T-helper 1 cell treated with Interleukin-12 subunit alpha and Interleukin-12 subunit beta and Interleukin-4 antibody, amounts not matched to agents 30 μg/mL and 1 μg/mL, for 36 hours (primary cell): ENCODE data around the gene ANKFY1.
"Not testable (repeated sequence)": the region's sequence is repeated elsewhere in the genome, so short reads cannot be mapped to it uniquely, and the experiment has no call there.

ENCODE experiments used
- H3K27ac Mint-ChIP-seq: one replicate; pipeline ENCODE4 v1.8.0; 2021; ENCODE audit warnings: mild to moderate bottlenecking, mixed read lengths
- H3K27me3 Mint-ChIP-seq: one replicate; pipeline ENCODE4 v1.8.0; 2021; ENCODE audit warnings: low read depth, mixed read lengths
- H3K36me3 Mint-ChIP-seq: one replicate; pipeline ENCODE4 v1.8.0; 2021; ENCODE audit warnings: low read depth, mixed read lengths
- H3K4me1 Mint-ChIP-seq: one replicate; pipeline ENCODE4 v1.8.0; 2021; ENCODE audit warnings: low read depth, mixed read lengths
- H3K4me3 Mint-ChIP-seq: one replicate; pipeline ENCODE4 v1.8.0; 2021; ENCODE audit warnings: mild to moderate bottlenecking, moderate library complexity, mixed read lengths
- H3K9me3 Mint-ChIP-seq: one replicate; pipeline ENCODE4 v1.8.0; 2021; ENCODE audit warnings: mixed read lengths

ANKFY1 gene

DNA sequence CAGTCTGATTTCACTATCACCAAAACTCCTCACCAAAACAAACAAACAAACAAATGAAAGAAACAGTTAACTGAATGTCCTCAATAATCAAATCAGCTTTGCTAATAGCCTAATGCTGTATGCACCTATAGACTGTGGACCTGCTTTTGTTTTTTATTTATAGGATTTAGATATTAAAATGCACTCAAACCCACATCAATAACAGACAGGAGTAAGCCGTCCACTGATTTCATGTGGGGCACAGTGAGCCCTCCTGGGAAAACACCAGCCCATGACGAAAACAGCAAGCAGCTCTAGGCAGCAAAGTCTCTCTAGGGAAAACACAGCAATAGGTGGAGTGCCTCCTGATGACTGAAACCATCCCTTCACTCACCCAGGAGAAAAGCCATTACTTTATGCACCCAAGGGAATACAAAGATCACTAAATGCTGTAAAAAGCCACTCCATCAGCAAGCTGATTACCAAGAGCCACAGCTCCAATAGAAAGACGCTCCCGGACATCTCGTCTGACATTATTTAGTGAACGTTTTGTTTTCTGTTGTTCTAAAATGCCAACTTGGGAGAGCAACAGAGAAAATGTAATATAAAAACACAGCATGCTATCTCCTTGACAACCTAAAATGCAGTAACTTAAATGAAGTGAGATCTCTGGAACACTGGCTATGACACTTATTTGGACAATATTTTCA is 47.8 kb downstream of the ANKFY1 start:
- Mint-ChIP-seq H3K27ac (peak overlapping the region; percentile 60), H3K9me3 (no peaks in the 10 kb centered on the region), H3K36me3 (peaks cover 16% of the 10 kb centered on the region), H3K4me3 (no peak overlapping the region), H3K4me1 (peaks cover 18% of the 10 kb centered on the region), H3K27me3 (no peaks in the 10 kb centered on the region)

DNA sequence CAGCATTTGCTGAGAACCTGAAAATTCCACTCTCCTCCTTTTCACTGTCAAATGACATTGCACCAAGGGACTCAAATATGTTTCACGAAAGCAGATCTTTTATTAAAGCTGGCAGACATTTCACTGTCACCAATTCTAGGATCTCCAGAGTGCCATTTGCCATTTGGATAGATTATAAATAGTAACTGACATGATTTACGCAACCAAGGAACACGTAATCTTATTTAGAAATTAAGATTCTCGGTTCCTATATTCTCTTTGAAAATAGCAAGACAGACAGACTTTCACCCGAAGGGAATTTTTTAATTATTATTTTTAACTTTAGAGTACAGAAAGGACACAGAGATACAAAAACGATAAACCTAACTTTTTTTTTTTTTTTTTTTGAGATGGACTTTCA is 49.6 kb downstream of the ANKFY1 start:
- no peak overlapping the region for H3K27ac Mint-ChIP-seq
- peaks cover 18% of the 10 kb centered on the region for H3K4me1 Mint-ChIP-seq
- H3K27me3 Mint-ChIP-seq, result no peaks in the 10 kb centered on the region
- no peaks in the 10 kb centered on the region for H3K9me3 Mint-ChIP-seq
- peaks cover 19% of the 10 kb centered on the region for H3K36me3 Mint-ChIP-seq
- no peak overlapping the region for H3K4me3 Mint-ChIP-seq

DNA sequence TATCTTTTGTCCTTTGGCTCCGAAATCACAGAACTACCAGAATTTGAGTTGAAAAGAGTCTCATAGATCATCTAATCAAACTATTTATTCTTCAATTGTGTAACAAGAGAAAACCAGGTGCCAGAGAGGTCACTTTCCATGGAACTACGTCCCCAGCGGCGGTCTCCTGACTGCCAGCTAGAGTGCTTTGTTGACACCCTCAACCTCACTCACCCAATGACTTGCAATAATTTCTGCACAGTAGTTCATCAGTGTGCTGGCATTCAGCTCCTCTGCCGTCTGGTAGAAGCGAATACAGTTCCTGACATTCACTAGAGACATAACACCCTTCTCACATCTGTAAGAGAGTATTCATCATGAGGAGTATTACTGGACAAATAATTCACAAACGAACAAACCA is 54.2 kb downstream of the ANKFY1 start:
- Mint-ChIP-seq H3K36me3 (peaks cover 37% of the 10 kb centered on the region), H3K27me3 (no peaks in the 10 kb centered on the region), H3K27ac (no peak overlapping the region), H3K4me3 (no peak overlapping the region), H3K9me3 (no peaks in the 10 kb centered on the region), H3K4me1 (peaks cover 18% of the 10 kb centered on the region)

DNA sequence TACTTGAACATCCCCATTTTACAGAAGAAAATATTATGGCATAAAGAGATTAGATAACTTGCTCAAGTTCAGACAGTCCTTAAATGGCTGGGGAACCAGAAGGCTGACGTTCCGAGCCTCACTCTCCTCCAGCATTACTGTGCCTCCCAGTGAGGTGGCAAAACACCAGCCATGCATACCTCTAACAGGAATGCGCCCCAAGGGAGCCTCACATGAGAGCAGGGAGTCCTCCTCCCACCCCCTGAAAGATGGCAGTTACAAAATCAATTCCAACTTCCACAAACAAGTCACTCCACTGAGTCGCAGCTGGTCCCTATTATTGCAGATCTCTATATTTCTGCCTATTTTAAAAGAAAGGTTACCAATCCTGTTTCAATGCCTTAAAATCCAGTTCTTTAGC is 55.5 kb downstream of the ANKFY1 start:
- Mint-ChIP-seq H3K27me3 (no peaks in the 10 kb centered on the region), H3K4me3 (no peak overlapping the region), H3K4me1 (peaks cover 12% of the 10 kb centered on the region), H3K9me3 (no peaks in the 10 kb centered on the region), H3K27ac (no peak overlapping the region), H3K36me3 (peaks cover 36% of the 10 kb centered on the region)

DNA sequence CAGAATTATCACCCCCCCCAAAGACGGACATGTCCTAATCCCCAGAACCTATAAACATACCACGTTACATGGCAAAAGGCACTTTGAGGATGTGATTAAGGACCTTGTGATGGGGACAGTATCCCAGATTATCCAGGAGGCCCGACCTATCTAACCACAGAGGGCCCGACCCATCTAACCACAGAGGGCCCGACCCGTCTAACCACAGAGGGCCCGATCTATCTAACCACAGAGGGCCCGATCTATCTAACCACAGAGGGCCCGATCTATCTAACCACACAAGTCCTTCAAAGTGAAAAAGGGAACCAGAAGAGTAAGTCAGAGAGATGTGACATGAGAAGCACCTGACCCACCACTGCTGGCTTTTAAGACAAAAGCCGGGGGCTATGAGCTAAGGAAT is 56.8 kb downstream of the ANKFY1 start:
- no peak overlapping the region for H3K27ac Mint-ChIP-seq
- H3K4me3 Mint-ChIP-seq, result no peak overlapping the region
- H3K27me3 Mint-ChIP-seq, result no peaks in the 10 kb centered on the region

DNA sequence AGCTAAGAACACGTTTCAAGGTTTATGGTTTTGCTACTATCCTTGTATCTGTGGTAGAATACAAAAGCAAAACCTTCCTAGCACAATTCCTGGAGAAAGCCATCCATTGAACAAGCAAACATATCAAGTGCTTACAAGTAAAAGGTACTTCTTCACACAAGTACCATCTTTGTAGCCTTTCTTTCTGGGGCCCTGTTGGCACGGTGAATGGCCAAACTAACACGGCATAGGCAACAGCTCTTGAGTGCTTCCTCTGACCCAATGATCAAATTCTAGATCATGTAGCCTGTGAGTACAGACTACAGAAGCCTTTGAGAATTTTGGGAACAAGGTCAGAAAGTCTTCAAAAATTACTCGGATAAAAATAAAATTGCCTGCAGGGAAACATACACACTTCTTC is 57.9 kb downstream of the ANKFY1 start:
- Mint-ChIP-seq H3K27me3 (no peaks in the 10 kb centered on the region), H3K27ac (no peak overlapping the region), H3K36me3 (peaks cover 36% of the 10 kb centered on the region)

More for the DNA sequence above, 56.8 kb downstream of the ANKFY1 start:
- Mint-ChIP-seq H3K36me3 (peaks cover 36% of the 10 kb centered on the region), H3K9me3 (no peaks in the 10 kb centered on the region), H3K4me1 (peaks cover 12% of the 10 kb centered on the region)

DNA sequence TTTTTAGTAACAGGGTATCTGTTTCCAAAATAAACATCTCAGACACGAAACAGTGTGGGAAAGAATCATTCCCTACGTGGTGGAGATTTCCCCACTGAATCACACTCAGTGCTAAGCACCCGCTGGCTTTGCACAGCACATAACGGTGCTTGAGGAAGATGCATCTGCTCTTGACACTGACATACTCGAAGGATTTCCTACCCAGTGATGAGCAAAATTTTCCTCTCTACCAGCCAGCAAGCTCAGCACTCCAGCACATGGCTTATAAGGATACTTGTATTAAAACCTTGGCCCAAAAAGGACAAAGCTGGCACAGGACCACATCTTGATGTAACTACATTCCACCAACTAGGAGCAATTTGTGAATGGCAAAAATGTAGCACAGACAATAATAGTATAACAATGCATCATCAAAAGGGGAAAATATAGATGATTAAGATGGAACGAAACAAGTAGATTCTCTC is 59.0 kb downstream of the ANKFY1 start:
- H3K4me3 Mint-ChIP-seq, result no peak overlapping the region
- no peaks in the 10 kb centered on the region for H3K27me3 Mint-ChIP-seq
- H3K36me3 Mint-ChIP-seq, result peaks cover 33% of the 10 kb centered on the region
- H3K27ac Mint-ChIP-seq, result no peak overlapping the region
- H3K9me3 Mint-ChIP-seq, result no peaks in the 10 kb centered on the region
- peaks cover 11% of the 10 kb centered on the region for H3K4me1 Mint-ChIP-seq

More for the DNA sequence above, 57.9 kb downstream of the ANKFY1 start:
- peaks cover 12% of the 10 kb centered on the region for H3K4me1 Mint-ChIP-seq
- H3K9me3 Mint-ChIP-seq, result no peaks in the 10 kb centered on the region
- no peak overlapping the region for H3K4me3 Mint-ChIP-seq

DNA sequence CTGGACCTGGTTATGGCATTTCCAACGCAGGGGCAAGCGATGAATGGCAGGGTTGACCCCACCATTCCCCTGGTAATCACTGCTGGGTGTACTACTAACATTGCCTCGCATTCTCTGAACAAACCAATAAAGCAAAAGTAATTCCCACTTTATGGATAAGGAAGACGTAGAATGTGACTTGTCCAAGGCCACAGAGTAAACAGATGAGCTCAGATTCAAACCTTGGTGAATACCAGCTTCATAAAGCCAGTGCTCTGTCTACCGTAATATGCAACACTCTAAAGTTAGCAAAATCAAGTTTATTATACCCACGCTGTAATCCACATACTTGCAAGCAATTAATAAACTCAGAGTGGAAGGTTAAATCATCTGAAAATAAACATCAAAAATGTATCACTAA is 59.6 kb downstream of the ANKFY1 start:
- H3K9me3 Mint-ChIP-seq, result no peaks in the 10 kb centered on the region
- peaks cover 32% of the 10 kb centered on the region for H3K36me3 Mint-ChIP-seq
- H3K27ac Mint-ChIP-seq, result no peak overlapping the region
- no peaks in the 10 kb centered on the region for H3K27me3 Mint-ChIP-seq
- peaks cover 10% of the 10 kb centered on the region for H3K4me1 Mint-ChIP-seq
- H3K4me3 Mint-ChIP-seq, result no peak overlapping the region

DNA sequence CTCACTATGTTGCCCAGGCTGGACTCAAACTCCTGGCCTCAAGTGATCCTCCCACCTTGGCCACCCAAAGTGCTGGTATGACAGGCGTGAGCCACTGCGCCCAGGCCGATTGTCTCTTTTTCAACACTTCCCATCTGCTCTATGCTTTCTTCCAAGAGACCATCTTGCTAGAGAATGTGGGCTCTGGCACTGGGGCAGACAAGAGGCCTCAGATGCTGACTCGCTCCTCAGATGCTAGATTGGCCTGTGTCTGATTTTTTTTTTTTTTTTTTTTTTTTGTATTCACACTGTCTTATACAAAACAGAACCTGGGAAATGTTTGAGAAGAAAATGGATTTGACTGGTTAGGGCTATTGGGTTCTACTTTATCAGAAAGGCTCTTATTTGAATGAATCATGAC is 62.6 kb downstream of the ANKFY1 start:
- Mint-ChIP-seq H3K4me1 (peaks cover 3% of the 10 kb centered on the region), H3K27ac (no peak overlapping the region), H3K36me3 (peaks cover 22% of the 10 kb centered on the region), H3K27me3 (no peaks in the 10 kb centered on the region), H3K9me3 (no peaks in the 10 kb centered on the region), H3K4me3 (no peak overlapping the region)

DNA sequence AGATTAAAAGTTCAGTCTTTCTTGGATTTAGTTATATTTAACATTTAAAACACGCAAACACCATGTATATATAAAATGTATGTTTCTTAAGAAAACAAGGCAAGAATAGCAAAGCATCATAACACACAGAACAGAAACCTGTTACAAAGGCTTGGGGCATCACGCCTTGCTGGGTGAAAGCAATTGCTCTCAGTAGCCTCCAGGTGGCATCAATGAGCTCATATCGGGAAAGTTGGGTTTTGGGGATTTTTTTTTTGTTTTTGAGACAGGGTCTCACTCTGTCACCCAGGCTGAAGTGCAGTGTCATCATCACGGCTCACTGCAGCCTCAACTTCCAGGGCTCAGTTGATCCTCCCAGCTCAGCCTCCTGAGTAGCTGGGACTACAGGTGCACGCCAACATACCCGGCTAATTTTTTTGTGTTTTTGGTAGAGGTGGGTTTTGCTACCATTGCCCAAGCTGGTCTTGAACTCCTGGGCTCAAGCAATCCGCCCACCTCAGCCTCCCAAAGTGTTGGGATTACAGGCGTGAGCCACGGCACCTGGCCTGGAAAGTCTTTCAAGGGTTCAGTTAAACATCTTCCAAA is 63.9 kb downstream of the ANKFY1 start:
- H3K27me3 Mint-ChIP-seq, result no peaks in the 10 kb centered on the region
- peaks cover 25% of the 10 kb centered on the region for H3K36me3 Mint-ChIP-seq
- H3K9me3 Mint-ChIP-seq, result no peaks in the 10 kb centered on the region
- peaks cover 3% of the 10 kb centered on the region for H3K4me1 Mint-ChIP-seq
- H3K27ac Mint-ChIP-seq, result no peak overlapping the region
- H3K4me3 Mint-ChIP-seq, result no peak overlapping the region

DNA sequence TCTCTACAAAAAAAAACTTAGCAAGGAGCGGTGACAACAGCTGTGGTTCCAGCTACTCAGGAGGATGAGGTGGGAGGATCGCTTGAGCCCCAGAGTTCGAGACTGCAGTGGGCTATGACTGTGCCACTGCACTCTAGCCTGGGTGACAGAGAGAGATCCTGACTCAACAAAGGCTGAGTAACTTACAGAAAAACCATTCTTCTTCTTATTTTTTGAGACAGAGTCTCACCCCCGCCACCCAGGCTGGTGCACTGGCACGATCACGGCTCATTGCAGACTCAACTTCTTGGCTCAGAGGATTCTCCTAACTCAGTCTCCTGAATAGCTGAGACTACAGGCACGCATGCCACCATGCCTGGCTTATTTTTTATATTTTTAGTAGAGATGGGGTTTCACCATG is 64.8 kb downstream of the ANKFY1 start:
- Mint-ChIP-seq H3K27me3 (no peaks in the 10 kb centered on the region), H3K9me3 (no peaks in the 10 kb centered on the region), H3K4me3 (no peak overlapping the region), H3K36me3 (peaks cover 30% of the 10 kb centered on the region), H3K4me1 (peaks cover 3% of the 10 kb centered on the region), H3K27ac (no peak overlapping the region)

DNA sequence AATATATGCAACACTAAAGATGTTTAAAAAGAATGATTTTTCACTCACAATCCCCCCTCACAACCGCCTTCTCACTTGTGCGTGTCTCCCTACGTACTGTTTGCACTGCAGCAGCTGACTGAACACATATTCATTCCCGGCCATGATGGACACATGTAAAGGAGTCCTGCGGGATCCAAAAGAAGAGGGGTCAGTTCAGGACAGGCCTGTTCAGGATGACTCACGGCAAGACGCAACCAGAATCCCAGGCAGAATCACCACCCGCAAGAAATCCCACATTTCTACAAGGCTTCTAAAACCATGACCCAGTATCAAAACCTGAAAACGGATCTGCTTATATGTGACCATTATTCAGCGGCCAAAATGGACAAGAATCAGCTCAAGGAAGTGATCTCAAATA is 68.5 kb downstream of the ANKFY1 start:
- Mint-ChIP-seq H3K27ac (peak overlapping the region; percentile 49), H3K4me3 (no peak overlapping the region), H3K4me1 (peaks cover 3% of the 10 kb centered on the region), H3K27me3 (no peaks in the 10 kb centered on the region), H3K36me3 (peaks cover 26% of the 10 kb centered on the region), H3K9me3 (no peaks in the 10 kb centered on the region)

DNA sequence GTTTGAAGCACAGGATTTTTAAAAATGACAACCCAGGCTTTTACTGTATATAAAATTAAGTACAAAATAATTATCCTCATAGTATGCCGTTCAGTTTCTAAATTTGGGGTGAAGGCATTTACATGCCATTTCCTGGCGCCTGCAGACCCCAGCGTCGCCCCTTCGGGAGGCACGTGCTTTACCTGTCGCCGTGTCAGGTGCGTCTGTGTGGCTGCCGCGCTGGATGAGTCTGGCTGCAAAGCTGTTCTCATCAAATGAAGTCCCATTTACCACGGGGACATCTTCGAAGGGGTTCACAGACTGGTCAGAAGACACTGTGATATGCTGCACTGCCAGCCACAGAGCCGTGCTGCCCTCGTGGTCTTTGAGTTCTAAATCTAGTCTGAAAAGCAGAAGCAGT is 69.0 kb downstream of the ANKFY1 start:
- H3K9me3 Mint-ChIP-seq, result no peaks in the 10 kb centered on the region
- H3K36me3 Mint-ChIP-seq, result peaks cover 26% of the 10 kb centered on the region
- H3K4me3 Mint-ChIP-seq, result no peak overlapping the region
- no peak overlapping the region for H3K27ac Mint-ChIP-seq
- H3K4me1 Mint-ChIP-seq, result peaks cover 3% of the 10 kb centered on the region
- H3K27me3 Mint-ChIP-seq, result no peaks in the 10 kb centered on the region

DNA sequence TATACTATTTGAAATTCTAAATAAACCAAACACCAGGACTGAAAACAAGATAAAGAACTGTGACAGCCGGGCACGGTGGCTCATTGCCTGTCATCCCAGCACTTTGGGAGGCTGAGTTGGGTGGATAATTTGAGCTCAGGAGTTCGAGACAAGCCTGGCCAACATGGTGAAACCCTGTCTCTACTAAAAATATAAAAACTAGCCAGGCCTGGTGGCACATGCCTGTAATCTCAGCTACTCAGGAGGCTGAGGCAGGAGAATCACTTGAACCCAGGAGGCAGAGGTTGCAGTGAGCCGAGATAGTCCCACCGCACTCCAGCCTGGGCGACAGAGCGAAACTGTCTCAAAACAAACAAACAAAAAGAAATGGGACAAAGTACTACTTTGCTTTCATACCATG is 73.0 kb downstream of the ANKFY1 start:
- not testable (repeated sequence) for H3K27ac Mint-ChIP-seq, H3K27me3 Mint-ChIP-seq, H3K9me3 Mint-ChIP-seq, H3K4me3 Mint-ChIP-seq, H3K4me1 Mint-ChIP-seq
- peaks cover 28% of the 10 kb centered on the region for H3K36me3 Mint-ChIP-seq

DNA sequence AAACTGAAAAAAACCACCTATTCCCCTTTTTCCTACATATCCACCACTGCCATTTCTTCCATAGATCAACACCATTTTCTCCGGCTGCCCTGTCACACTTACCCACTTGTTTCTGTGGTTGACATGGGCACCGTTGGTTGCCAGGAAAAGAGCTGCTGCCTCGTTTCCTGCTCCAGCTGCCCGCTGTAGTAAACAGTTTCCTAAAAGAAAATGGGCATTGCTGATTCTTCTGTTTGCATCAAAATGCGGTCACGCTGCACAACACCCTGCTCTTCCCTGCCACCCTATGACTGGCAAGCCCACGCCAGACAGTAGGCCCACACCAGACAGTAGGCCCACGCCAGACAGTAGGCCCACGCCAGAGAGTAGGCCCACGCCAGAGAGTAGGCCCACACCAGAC is 74.5 kb downstream of the ANKFY1 start:
- Mint-ChIP-seq H3K4me1 (peaks cover 2% of the 10 kb centered on the region), H3K9me3 (no peaks in the 10 kb centered on the region), H3K27ac (no peak overlapping the region), H3K27me3 (no peaks in the 10 kb centered on the region), H3K4me3 (no peak overlapping the region), H3K36me3 (peaks cover 14% of the 10 kb centered on the region)
